ENCODE measurements around the gene PEAK3.

The PEAK3 gene

DNA sequence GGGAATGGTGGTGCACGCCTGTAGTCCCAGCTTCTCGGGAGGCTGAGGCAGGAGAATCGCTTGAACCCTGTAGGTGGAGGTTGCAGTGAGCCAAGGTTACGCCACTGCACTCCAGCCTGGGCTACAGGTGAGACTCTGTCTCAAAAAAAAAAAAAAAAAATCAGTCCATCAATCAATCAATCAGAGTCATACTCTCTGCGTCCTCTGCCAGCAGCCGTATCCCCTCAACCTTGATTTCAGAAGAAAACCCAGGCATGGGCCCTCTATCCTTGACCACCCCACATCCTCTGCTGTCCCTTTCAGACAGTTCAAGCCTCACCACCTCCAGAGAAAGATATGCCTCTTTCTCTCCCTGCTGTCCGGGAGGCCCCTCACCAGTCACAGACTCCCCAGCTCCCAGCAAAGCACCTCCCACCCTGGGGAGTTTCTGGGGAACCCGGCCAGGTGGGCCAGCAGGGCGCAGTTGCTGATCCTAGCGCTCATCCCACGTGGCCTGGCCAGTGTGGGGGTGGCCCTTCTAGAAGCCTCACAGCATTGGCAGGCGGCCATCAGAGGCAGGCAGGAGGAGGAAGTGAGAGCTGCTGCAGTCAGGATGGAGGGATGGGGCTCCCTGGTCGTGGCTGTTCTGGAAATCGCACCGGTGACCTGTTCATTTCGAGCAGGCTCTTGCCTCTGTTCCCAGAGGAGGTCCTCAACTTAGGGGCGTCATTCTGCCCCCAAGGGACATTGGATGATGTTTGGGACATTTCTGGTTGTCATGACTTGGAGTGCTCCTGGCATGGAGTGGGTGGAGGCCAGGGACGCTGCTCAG, 15.6 kb downstream of the PEAK3 start:
- TF ChIP-seq, protein P1, sequence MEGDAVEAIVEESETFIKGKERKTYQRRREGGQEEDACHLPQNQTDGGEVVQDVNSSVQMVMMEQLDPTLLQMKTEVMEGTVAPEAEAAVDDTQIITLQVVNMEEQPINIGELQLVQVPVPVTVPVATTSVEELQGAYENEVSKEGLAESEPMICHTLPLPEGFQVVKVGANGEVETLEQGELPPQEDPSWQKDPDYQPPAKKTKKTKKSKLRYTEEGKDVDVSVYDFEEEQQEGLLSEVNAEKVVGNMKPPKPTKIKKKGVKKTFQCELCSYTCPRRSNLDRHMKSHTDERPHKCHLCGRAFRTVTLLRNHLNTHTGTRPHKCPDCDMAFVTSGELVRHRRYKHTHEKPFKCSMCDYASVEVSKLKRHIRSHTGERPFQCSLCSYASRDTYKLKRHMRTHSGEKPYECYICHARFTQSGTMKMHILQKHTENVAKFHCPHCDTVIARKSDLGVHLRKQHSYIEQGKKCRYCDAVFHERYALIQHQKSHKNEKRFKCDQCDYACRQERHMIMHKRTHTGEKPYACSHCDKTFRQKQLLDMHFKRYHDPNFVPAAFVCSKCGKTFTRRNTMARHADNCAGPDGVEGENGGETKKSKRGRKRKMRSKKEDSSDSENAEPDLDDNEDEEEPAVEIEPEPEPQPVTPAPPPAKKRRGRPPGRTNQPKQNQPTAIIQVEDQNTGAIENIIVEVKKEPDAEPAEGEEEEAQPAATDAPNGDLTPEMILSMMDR (IDR thresholded peaks at IDR 0.05; ENCODE audit: extremely low read depth, missing control alignments): no peak
- peak; percentile 74 for DNase-seq (ENCODE audit: low spot score)

DNA sequence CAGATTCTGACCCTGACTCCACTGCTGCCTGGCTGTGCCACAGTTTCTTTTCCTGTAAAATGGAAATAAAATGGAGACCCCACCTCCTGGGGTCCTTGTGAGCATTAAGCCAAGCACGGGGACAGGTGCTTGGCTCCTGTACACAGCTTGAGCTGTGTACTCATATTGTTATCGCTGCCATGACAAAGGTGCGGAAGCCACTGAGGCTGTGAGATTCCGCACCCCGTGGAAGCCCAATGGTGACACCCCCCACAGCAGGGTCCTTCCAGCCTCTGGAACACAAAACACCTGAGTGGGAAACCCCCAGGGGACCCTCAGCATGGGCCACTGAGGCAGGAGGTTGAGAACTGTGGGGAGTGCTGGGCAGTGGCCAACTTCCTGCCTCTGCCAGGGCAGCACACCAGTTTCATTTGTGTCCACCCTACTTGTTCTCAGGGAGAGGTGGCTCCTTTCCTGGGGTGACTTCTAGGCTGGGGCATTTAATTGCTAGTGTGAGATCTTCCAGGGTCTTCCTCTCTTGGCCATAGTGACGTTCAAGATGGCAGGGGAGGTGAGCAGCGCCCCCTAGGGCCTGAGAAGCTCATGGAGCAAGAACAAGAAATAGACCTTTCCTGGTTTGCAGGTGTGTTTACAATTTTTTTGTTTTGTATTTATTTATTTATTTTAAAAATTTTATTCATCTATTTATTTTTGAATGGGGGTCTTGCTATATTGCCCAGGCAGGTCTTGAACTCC, 20.4 kb downstream of the PEAK3 start:
- TF ChIP-seq, protein P1 (IDR thresholded peaks at IDR 0.05; ENCODE audit: extremely low read depth, missing control alignments): peak; percentile 46
- no peak for DNase-seq (ENCODE audit: low spot score)

DNA sequence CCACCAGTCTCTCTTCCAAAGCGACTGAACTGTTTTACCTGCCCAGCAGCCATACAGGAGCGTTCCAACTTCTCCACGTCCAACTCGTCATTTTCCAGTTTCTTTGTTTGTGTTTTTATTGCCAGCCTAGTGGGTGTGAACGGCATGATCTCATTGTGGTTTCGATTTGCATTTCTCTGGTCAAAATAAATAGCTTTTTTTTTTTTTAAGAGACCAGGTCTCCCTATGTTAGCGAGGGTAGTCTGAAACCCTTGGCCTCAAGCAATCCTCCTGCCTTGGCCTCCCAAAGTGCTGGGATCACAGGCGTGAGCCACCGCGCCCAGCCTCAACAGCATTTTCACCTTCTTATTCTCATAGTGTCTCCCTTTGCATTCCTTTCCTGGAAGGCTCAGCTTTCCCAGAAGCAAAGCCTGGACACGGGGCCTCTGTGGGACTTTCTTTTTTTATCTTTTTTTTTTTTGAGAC, 21.6 kb downstream of the PEAK3 start:
- TF ChIP-seq, protein P1 (IDR thresholded peaks at IDR 0.05; ENCODE audit: extremely low read depth, missing control alignments): no peak
- DNase-seq (ENCODE audit: low spot score): no peak

DNA sequence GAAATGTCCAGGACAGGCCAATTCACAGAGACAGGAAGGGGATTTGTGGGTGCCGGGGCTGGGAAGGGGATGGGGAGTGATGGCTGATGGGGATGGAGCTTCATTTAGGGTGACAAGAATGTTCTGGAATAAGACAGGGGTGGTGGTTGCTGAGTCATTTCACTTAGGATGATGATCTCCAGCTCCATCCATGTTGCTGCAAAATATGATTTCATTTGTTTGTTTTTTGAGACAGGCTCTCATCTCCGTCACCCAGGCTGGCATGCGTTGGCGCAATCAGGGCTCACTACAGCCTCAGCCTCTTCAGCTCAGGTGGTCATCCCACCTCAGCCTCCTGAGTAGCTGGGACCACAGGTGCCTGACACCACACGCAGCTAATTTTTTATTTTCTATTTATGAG, 22.6 kb downstream of the PEAK3 start:
- no peak for DNase-seq (ENCODE audit: low spot score)
- TF ChIP-seq, protein P1 (IDR thresholded peaks at IDR 0.05; ENCODE audit: extremely low read depth, missing control alignments): no peak

DNA sequence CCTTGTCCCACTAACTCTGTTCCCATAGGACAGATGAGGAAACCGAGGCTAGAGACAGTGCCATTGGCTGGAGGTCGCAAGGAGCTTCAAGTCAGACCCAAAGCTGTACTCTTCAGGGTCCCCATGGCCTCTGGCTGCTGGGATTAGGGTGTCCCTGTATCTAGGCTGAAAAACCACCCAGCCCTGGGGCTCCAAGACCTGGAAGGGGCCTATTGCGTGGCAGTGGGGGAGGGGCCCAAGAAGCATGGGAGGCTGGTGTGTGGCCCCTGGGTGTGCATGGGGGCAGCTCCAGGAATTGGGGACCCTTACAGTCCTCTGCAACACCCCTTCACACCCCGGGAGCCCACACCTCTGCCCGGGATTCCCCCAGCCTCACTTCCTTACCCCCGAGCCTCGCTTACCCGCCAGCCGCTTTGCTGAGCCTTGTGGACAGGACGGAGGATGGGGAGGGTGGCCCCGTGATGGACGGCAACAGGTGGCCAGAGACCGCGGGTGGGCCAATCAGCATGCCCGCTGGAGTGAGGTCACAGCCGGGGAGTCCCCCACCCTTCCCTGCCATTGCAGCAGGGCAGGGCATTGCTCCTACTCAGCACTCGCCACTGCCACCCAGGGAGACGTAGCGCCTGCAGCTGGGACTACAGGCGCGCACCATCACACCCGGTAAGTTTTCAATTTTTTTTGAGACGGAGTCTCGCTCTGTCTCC, 25.8 kb downstream of the PEAK3 start, which contains the start of gene JSRP1:
Gene JSRP1, minus strand, starts transcription at position 436 of the 704 bp plus-strand sequence. CDS start 1,103 bp downstream, outside the sequence.
- TF ChIP-seq, protein P1 (IDR thresholded peaks at IDR 0.05; ENCODE audit: extremely low read depth, missing control alignments): no peak
- peak; percentile 75 for DNase-seq (ENCODE audit: low spot score)

DNA sequence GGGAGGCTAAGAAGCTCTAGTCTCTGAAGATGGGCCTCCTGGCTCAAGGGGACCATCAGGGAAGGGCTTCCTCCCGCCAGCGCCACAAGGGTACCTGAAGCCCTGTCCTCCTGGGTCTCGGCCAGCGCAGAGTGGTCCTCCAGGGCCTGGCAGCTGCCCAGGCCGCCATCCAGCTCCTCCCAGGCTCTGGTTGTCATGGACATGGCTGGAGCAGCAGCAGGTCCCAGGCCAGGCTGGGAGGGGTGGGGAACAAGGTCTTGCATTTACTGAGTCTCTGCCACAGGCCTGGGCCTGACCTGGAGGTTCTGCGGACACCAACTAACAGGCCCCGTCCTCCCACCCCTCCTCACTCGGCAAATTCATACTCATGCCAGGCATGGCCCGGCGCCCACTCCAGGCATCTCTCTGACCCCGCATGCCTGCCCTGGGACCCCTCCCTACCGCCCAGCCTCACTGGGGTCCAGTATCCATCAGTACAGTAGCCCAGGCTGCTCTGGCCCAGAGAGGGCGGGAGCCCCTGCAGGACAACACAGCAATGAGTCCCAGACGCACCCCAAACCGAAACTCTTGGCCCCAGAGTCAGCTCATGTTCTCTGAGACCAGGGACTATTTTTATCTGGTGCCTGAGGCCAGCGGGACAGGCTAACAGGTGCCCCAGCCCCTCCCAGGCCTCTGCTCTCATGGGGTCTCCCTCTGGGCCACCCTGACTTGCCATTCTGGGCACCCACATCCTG, 26.7 kb downstream of the PEAK3 start:
- TF ChIP-seq, protein P1 (IDR thresholded peaks at IDR 0.05; ENCODE audit: extremely low read depth, missing control alignments): no peak
- DNase-seq (ENCODE audit: low spot score): peak; percentile 53
